Measurements from ENCODE around the gene EXPH5.

- TF ChIP-seq, protein P1, sequence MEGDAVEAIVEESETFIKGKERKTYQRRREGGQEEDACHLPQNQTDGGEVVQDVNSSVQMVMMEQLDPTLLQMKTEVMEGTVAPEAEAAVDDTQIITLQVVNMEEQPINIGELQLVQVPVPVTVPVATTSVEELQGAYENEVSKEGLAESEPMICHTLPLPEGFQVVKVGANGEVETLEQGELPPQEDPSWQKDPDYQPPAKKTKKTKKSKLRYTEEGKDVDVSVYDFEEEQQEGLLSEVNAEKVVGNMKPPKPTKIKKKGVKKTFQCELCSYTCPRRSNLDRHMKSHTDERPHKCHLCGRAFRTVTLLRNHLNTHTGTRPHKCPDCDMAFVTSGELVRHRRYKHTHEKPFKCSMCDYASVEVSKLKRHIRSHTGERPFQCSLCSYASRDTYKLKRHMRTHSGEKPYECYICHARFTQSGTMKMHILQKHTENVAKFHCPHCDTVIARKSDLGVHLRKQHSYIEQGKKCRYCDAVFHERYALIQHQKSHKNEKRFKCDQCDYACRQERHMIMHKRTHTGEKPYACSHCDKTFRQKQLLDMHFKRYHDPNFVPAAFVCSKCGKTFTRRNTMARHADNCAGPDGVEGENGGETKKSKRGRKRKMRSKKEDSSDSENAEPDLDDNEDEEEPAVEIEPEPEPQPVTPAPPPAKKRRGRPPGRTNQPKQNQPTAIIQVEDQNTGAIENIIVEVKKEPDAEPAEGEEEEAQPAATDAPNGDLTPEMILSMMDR (IDR thresholded peaks at IDR 0.05 in 2 of 3, conservative IDR thresholded peaks at IDR 0.05 in 1 of 3; ENCODE audit: insufficient read depth in 2 of 3, low read depth in 1 of 3, low read length in 3 of 3): no peak
- TF ChIP-seq, protein P2, sequence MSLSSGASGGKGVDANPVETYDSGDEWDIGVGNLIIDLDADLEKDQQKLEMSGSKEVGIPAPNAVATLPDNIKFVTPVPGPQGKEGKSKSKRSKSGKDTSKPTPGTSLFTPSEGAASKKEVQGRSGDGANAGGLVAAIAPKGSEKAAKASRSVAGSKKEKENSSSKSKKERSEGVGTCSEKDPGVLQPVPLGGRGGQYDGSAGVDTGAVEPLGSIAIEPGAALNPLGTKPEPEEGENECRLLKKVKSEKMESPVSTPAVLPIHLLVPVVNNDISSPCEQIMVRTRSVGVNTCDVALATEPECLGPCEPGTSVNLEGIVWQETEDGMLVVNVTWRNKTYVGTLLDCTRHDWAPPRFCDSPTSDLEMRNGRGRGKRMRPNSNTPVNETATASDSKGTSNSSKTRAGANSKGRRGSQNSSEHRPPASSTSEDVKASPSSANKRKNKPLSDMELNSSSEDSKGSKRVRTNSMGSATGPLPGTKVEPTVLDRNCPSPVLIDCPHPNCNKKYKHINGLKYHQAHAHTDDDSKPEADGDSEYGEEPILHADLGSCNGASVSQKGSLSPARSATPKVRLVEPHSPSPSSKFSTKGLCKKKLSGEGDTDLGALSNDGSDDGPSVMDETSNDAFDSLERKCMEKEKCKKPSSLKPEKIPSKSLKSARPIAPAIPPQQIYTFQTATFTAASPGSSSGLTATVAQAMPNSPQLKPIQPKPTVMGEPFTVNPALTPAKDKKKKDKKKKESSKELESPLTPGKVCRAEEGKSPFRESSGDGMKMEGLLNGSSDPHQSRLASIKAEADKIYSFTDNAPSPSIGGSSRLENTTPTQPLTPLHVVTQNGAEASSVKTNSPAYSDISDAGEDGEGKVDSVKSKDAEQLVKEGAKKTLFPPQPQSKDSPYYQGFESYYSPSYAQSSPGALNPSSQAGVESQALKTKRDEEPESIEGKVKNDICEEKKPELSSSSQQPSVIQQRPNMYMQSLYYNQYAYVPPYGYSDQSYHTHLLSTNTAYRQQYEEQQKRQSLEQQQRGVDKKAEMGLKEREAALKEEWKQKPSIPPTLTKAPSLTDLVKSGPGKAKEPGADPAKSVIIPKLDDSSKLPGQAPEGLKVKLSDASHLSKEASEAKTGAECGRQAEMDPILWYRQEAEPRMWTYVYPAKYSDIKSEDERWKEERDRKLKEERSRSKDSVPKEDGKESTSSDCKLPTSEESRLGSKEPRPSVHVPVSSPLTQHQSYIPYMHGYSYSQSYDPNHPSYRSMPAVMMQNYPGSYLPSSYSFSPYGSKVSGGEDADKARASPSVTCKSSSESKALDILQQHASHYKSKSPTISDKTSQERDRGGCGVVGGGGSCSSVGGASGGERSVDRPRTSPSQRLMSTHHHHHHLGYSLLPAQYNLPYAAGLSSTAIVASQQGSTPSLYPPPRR (CRISPR knock-in tag; IDR thresholded peaks at IDR 0.05; ENCODE audit: borderline replicate concordance): no peak
- TF ChIP-seq TCF3 (CRISPR knock-in tag; IDR thresholded peaks at IDR 0.05): no peak
Observed at GRCh38 chr11:108508653-108509593, 84.6 kb downstream of the EXPH5 start.
